ENCODE results near the gene MARK2.
A peak's percentile ranks its signal among the peaks of the same experiment; 100 is the strongest.

MARK2 gene

DNA sequence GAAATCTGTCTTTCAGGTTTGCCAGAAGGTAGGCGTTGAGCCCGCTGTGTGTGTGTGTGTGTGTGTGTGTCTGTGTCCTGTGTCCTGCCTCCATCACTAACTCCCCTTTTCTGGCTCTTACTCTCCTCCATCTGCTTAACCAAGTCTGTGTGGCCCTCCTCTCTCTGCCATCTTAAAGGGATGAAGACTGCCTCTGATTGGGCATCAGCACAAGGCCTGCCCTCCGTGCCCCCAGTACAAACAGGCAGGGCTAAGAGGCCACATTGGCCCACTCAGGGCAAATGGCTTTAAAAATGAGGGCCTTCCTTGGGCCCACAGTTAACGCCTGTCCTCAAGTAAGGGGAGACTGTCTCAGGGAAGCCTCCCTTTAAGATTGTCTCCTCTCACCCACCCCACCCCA, 67.2 kb downstream of the MARK2 start:
- TF ChIP-seq, protein P1, sequence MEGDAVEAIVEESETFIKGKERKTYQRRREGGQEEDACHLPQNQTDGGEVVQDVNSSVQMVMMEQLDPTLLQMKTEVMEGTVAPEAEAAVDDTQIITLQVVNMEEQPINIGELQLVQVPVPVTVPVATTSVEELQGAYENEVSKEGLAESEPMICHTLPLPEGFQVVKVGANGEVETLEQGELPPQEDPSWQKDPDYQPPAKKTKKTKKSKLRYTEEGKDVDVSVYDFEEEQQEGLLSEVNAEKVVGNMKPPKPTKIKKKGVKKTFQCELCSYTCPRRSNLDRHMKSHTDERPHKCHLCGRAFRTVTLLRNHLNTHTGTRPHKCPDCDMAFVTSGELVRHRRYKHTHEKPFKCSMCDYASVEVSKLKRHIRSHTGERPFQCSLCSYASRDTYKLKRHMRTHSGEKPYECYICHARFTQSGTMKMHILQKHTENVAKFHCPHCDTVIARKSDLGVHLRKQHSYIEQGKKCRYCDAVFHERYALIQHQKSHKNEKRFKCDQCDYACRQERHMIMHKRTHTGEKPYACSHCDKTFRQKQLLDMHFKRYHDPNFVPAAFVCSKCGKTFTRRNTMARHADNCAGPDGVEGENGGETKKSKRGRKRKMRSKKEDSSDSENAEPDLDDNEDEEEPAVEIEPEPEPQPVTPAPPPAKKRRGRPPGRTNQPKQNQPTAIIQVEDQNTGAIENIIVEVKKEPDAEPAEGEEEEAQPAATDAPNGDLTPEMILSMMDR (IDR thresholded peaks at IDR 0.05), result no peak
- H3K27ac ChIP-seq, result no peak overlapping the region

DNA sequence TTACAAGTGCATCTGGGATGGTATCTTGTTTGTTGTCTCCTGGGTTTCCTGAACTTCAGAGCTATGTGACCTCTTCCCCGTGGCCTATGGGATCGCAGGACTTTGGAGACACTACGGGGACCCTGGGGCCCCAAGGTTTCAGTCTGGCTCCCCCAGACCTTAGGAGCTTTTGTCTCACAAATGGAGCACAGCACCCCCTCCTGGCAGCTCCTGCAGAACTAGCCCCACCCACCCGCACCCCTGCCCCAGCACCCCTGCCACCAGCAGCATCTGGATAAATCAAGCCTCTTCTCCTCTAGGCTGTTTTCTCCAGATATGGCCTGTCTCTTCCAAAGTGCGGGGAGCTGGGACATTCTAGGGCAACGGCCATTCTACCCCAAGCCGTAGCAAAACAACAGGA, 67.7 kb downstream of the MARK2 start:
- no peak for TF ChIP-seq ZFX (IDR thresholded peaks at IDR 0.05; ENCODE audit: borderline replicate concordance)
- TF ChIP-seq, protein P1 (IDR thresholded peaks at IDR 0.05), result peak; percentile 23; the same call in 1 of the 2 replicates
- no peak overlapping the region for H3K27ac ChIP-seq

DNA sequence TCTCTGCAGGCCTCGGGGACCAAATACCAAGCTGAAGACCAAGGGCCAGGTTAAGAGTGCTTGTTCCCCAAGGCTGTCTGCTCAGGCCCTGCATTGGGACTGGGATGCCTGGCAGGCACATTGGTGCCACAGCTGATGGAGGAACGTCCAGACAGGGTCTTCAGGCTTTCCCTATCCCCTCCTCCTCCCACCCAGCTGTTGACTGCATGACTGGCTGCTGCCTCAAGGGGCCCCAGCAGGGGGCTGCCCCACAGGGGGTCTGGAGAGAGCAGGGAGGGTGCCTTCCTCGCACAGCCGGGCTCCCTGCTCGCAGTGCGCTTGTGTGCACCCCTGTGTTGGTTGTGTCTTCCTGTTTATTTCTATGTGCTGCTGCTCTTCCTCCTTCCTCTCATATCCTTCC, 68.2 kb downstream of the MARK2 start:
- H3K27ac ChIP-seq, result no peak overlapping the region
- TF ChIP-seq ZFX (IDR thresholded peaks at IDR 0.05; ENCODE audit: borderline replicate concordance), result no peak
- TF ChIP-seq, protein P1 (IDR thresholded peaks at IDR 0.05), result no peak

DNA sequence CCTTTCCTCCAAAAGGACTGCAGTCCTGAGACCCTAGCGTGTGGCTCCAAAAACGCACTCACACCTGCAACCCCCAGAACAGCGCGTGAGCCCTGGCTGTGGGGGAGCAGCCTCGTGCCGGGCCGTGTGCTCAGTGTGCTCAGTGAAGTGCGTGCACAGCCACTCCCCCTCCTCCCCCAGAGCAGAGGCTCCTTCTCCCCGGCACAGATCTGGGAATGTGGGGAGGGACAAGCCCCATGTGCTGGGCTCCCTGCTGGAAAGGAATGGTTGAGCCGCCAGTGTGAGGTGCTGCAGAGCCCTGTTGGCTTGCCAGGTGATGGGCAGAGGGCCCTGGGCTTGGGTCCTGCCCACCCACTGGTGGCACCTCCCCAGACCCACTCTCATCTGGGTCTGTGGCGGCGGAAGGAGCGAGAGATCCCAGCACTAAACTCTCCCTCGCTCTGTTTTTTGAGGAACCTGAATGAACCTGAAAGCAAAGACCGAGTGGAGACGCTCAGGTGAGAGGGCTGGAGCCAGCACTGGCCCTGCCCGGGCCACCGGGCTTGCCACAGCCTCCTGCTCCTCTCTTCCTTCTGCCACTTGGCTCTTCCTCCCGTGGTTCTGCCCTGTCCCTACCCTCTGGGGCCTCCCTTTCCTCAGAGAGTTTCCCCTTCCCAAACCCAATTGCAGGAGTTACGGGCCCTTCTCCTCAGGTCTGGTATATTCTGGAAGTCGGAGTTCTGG, 69.1 kb downstream of the MARK2 start:
- no peak overlapping the region for H3K27ac ChIP-seq
- TF ChIP-seq ZFX (IDR thresholded peaks at IDR 0.05; ENCODE audit: borderline replicate concordance), result no peak
- TF ChIP-seq, protein P1 (IDR thresholded peaks at IDR 0.05), result no peak

DNA sequence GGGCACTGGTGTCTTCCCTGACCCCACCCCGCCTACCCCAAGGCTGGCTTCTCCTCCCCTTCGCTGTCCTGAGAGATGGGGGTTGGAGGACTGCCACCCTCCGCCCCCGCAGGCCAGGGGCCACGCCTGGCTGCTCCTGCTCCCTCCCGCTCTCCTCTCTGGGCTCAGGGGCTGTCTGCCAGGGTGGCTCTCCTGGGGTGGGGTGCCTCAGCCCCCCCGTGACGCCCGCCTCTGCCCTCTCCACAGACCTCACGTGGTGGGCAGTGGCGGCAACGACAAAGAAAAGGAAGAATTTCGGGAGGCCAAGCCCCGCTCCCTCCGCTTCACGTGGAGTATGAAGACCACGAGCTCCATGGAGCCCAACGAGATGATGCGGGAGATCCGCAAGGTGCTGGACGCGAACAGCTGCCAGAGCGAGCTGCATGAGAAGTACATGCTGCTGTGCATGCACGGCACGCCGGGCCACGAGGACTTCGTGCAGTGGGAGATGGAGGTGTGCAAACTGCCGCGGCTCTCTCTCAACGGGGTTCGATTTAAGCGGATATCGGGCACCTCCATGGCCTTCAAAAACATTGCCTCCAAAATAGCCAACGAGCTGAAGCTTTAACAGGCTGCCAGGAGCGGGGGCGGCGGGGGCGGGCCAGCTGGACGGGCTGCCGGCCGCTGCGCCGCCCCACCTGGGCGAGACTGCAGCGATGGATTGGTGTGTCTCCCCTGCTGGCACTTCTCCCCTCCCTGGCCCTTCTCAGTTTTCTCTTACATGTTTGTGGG, 69.9 kb downstream of the MARK2 start:
- H3K27ac ChIP-seq, result no peak overlapping the region
- TF ChIP-seq ZFX (IDR thresholded peaks at IDR 0.05; ENCODE audit: borderline replicate concordance), result no peak
- TF ChIP-seq, protein P1 (IDR thresholded peaks at IDR 0.05), result no peak

DNA sequence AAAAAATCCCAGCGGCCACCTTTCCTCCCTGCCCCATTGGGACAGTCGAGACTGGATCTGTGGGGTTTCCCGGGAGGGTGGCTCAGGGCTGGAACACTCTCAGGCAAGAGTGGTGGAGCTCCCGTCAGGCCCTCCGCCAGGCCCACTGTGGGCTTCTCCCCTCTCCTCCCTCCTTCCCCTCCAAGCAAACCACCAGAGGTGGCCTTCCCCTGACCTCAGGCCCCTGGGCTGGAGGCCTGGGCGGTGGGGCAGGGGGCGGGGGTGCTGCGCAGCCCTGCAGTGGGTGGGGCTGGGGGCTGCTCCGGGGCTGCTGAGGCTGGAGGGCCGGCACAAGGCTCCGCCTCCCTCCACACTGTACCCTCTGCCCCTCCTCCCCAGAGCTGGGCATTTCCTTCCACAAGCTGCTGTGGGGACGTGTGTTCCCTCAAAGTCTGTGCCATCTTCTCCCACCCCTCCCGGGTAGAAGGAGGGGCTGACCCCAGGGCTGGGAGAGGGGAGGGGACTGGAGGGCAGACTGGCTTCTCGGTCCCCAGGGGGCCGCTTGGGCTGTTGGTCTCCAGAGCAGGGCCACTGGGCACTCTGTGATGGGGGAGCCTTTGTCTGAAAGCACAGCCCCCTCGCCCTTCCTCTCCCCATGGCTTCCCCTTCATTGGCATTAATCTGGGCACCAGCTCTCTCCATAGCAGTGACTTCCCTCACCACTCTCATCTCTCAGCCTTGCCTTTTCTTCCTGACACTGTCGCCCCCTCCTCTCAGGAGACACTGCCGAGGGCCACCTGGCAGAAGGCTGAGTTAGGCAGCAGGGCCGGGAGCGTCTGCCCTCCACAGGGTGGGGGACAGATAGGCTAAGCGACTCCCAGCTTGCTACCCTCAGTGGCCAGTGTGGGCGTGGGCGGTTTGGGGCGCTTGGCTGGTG, 70.9 kb downstream of the MARK2 start:
- H3K27ac ChIP-seq, result no peak overlapping the region
- TF ChIP-seq ZFX (IDR thresholded peaks at IDR 0.05; ENCODE audit: borderline replicate concordance), result no peak
- TF ChIP-seq, protein P1 (IDR thresholded peaks at IDR 0.05), result no peak
